ENCODE data around the gene ZFYVE1.
"Not testable (repeated sequence)": the region's sequence is repeated elsewhere in the genome, so short reads cannot be mapped to it uniquely, and the experiment has no call there.

ZFYVE1 gene

GRCh38 chr14:73000073-73000472 is 26.8 kb downstream of the ZFYVE1 start:
- no peak for DNase-seq (ENCODE audit: low read depth)

GRCh38 chr14:72999316-72999715 is 27.6 kb downstream of the ZFYVE1 start:
- no peak for DNase-seq (ENCODE audit: low read depth)

DNA sequence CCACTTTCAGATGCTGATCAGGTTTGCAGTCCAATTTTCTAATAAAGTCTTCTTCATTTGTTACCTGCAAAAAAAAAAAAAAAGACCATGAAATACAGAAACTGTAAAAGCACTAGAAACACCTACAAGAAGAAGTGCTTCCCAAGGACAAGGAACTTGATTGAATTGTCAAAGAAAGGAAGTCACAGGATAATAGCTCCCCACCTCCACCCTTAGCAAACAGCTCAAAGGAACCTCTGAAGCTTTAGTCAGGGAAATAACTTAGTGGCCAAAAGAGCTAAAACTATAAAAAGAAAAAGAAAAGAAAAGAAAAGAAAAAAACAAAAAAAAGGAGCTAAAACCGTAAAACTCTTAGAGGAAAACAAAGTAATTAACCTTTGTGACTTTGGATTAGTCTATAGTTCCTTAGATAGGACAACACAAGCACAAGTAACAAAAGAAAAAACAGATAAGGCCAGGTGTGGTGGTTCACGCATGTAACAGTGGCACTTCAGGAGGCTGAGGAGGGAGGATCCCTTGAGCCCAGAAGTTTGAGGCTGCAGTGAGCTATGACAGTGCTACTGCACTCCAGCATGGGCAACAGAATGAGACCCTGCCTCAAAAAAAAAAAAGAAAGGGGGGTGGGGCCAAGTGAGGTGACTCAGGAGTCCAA is 28.5 kb downstream of the ZFYVE1 start:
- DNase-seq (ENCODE audit: low read depth), result no peak

- no peak for DNase-seq (ENCODE audit: low read depth)
Measured at GRCh38 chr14:72996916-72997315, 30.0 kb downstream of the ZFYVE1 start.

DNA sequence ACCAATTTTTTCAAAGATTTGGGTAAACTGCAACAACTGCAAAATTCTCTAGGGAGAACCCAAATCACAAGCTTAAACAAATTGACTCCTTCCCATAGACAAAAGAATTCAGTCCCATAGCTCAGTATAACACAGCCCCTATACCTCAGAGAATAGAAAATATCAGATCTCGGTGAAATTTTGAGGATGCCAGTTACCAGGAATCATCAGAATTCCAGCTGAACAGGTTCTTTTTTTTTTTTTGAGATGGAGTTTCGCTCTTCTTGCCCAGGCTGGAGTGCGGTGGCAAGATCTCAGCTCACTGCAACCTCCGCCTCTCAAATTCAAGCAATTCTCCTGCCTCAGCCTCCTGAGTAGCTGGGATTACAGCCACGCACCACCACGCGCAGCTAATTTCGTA is 36.7 kb downstream of the ZFYVE1 start:
- DNase-seq (ENCODE audit: low read depth), result no peak

DNA sequence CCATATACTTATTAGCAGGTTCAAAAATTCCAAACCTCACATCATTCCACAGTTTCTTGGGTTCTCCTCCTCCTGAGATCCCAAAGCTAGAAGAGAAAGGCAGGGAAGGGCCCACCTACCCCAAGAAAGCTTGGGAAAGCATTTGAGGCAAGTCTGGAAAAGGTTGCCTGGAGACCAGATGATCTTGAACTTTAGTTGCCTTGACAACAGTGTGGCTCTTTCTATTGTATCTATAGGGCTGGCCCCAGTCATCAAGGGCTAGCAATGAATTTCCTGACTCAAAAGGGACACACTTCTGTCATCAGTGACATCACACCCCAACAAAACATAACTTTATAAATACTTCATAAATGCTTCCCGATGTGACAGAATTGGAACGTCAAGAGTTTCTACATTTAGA is 40.0 kb downstream of the ZFYVE1 start:
- DNase-seq (ENCODE audit: low read depth), result no peak

GRCh38 chr14:72986214-72986613 is 40.7 kb downstream of the ZFYVE1 start:
- no peak for DNase-seq (ENCODE audit: low read depth)

DNA sequence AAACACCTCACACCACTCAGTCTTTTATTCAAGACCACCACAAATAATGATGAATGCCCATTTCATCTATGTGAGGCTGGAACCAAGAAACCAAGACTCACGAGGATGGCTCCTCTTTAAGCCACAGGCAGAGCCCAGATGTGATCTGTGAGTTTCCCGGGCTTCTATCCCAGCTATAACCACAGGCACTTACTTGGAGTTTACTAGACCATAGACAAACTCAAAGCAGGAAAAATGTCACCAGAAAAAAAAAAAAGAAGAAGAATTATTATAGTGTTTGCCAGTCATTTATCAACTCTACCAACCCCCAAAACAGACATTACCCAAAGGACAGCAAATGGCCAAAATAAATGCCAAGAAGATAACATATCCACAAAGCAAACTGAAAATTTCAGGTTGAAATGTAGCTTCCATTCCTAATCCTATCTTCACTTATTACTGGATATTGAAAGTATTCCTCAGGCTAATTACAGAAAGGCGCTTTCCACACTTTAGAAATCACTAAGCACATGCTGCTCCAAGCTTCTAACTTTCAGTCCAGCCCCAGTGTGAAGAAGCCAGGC is 44.7 kb downstream of the ZFYVE1 start:
- no peak for DNase-seq (ENCODE audit: low read depth)

GRCh38 chr14:72980863-72981262 is 46.0 kb downstream of the ZFYVE1 start:
- DNase-seq (ENCODE audit: low read depth), result no peak

DNA sequence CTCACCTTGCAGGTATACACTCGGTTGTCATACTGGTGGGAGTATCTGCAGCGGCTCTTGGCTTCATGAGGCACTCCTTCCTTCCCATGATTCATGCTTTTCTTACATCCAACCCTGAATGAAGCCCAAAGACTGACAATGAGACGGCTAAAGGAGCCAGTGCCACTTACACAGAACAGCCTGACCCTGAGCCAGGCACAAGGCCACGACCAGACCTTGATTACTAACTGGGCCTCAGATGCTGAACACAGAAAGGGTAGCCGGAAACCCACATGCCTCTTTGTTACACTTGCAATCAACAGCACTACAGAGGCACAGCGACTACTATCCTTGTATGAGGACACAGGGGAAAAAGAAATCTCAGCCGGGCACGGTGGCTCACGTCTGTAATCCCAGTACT is 48.0 kb downstream of the ZFYVE1 start:
- no peak for DNase-seq (ENCODE audit: low read depth)

- no peak for DNase-seq (ENCODE audit: low read depth)
Measured at GRCh38 chr14:72975770-72976169, 51.1 kb downstream of the ZFYVE1 start.

DNA sequence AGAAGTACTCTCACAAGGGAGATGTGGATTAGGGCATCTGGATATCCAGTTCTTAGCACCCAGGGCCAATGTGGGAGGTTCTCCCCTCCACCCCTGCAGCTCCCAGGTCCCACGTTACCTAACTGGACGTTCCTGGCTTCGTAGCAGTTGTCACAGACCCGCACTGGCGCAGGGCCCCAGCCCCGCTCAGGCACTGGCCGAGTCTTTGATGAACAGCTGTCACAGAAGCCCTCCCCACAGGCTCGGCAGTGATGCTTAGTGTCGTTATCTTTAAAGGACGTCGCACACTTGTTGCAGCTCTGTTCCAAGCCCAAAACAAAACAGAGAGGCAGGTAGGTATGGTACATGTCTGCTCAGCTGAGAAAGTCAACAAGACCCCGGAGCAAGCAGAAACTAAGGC is 52.2 kb downstream of the ZFYVE1 start:
- no peak for DNase-seq (ENCODE audit: low read depth)

DNA sequence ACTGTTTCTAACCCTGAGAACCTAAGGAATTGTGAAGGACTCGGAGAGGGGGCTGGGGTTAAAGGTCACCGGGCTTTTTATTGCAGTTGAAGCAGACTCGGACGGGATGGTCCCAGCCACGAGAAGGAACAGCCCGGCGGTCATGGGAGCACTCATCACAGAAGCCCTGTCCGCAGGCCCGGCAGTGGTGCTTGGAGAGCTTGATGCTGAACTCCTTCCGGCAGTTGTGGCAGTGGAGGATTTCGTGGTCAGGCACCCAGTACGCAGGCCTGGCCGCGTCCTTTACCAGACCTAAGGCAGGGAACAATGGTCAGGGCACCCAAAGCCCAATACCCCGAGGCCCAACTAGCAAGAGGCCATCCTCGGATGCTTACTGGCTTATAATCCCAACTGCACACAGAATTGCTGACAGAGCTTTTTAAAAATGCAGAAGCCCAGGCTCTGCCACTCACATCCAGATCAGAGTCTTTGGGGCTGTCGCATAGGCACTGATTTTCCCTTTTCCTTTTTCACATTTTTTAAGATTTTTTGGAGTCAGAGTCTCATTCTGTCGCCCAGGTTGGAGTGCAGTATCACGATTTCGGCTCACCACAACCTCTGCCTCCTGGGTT is 56.0 kb downstream of the ZFYVE1 start:
- no peak for DNase-seq (ENCODE audit: low read depth)

DNA sequence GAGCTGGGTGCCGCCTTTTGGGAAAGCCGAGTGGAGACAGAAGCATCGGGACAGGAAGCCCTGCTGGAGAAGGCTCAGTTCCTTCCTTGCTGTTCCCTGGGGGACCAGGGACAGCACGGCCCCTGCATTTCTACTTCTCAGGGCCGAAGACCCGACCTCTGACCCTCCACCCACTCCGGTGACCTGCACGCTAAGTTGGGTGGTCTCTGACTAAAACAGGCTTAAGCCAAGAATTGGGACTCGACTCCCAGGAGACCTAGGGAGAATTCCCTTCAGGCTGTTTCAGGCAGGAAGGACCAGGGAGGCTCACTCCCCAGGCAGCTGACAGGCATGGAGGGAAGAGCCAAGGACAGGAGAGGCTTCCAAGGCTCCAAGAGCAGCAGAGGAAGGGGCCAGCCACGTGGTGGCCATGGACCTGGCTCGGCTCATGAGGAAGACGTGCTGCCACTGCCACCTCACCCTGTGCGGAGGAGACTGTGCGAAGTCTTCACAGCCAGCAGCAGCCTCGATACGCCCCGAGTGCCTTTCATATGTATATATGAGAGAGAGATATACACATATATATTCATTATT is 56.8 kb downstream of the ZFYVE1 start:
- DNase-seq (ENCODE audit: low read depth), result no peak

GRCh38 chr14:72968316-72968715 is 58.6 kb downstream of the ZFYVE1 start:
- DNase-seq (ENCODE audit: low read depth), result no peak

DNA sequence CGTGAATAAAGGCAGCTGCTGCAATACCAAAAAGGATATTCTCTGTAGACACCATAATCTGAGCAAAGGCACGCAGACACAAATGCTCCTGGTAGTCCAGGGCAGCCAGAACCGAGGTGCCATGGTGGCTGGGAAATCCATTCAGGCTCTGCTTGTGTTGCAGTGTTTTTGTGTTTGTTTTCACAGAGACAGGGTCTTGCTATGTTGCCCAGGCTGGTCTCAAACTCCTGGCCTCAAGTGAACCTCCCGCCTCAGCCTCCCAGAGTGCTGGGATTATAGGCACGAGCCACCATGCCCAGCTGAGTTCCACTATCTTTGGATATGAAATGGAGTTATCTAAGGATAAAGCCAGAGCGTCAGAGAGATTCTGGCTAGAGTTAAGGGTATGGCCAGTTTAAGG is 60.9 kb downstream of the ZFYVE1 start:
- DNase-seq (ENCODE audit: low read depth), result no peak

- DNase-seq (ENCODE audit: low read depth), result no peak
Measured at GRCh38 chr14:72965249-72965648, 61.7 kb downstream of the ZFYVE1 start.

DNA sequence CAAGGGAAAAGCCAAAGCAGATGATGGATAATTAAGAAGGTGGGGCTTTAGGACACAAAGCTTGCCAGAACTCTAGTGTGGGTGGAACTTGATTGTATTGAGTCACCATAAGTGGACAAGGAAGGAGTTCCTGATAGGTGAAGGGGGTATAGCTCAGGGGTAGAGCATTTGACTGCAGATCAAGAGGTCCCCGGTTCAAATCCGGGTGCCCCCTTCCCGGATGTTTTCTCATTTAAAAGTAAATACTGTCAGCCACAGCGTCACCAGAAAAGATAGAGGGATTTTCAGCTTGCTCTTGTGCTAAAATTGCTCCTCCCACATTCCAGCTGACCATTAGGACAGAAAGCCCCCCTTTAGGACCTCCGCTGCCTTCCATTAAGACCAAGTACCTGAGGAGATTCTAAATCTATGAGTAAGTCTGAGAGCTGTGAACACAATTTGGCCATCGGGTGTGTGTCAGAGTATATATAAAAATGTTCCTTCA is 64.0 kb downstream of the ZFYVE1 start:
- no peak for DNase-seq (ENCODE audit: low read depth)

- not testable (repeated sequence) for DNase-seq (ENCODE audit: low read depth)
Measured at GRCh38 chr14:72962336-72962754, 64.6 kb downstream of the ZFYVE1 start.

DNA sequence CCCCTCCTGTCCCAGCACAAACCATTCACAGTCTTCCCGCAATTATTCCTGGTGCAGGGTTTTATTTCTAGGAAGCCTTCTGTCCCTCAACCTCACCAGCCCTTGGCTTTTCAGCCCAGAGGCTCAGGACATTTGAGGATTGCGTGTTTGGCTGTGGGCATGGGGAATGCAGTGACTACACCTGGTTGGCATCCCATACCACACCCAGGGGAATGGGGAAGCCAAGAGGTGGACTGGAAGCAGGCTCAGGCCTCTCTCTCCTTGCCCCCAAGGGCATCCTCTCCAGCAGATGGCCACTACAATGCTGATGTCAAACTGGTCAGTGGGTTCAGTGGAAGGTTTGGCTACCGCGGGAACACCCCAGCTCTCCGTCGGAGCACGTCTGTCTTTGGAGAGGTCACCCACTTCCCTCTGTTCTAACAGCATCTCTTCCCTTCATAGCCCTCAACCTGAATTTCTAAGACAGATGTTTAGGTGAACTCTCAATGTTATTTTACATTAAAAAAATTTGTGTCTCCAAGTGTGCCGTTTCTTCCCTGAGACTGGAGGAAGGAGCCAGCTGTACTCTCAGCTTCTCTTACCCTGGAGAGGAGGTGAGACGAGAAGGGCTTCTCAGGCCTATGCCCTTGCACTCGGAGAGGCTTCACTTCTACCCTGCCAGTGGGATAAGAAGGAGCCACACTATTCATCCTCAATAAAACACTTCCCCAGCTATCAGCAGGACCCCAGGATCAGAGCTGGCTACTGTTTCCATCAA is 65.1 kb downstream of the ZFYVE1 start:
- DNase-seq (ENCODE audit: low read depth), result no peak

DNA sequence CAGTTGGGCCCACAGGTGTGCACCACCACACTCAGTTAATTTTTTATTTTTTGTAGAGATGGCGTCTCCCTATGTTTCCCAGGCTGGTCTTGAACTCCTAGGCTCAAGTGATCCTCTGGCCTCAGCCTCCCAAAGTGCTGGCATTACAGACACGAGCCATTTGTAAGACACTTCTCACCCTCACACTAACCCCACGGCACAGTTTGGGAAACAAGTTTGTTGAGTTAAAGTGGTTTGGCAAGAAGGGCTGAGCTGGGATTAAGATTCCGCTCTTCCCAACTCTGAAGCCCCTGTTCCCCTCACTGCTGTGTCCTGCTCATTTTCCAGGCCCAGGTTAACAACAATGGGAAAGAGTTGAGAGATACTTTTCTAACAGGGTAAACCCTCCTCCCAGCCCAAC is 65.9 kb downstream of the ZFYVE1 start:
- DNase-seq (ENCODE audit: low read depth), result not testable (repeated sequence)

GRCh38 chr14:72958548-72958947 is 68.4 kb downstream of the ZFYVE1 start:
- no peak for DNase-seq (ENCODE audit: low read depth)

DNA sequence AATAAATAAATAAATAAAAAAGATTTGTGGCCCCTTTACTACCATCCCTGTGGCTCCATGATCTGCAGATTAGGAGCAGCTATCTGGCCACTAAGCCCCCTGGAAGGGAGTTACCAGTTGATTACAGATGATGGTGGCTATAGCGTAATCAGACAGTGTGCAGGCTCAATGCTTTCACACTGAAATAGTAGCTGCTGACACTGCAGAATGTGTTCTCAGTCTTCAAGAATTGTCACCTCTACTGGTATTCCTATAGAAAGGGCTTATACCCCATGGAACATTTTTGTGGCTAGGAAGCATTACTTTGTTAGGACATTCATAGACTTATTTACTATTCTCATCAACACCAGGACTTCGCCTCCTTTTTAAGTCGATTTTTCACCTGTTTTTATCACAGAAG is 69.7 kb downstream of the ZFYVE1 start:
- DNase-seq (ENCODE audit: low read depth), result no peak
